ENCODE data around the gene ANKFY1.

- TF ChIP-seq POLR2A (IDR thresholded peaks at IDR 0.05; ENCODE audit: low read depth, low read length) (no peak), POLR2AphosphoS5 (IDR thresholded peaks at IDR 0.05; ENCODE audit: low read depth, low read length) (no peak), TAF1 (IDR thresholded peaks at IDR 0.05; ENCODE audit: low read depth, low read length) (no peak), POU2F2 (IDR thresholded peaks at IDR 0.05; ENCODE audit: low read depth, low read length) (no peak), SPI1 (IDR thresholded peaks at IDR 0.05; ENCODE audit: low read depth, low read length) (no peak), PAX5 (IDR thresholded peaks at IDR 0.05; ENCODE audit: insufficient read depth, low read length, severe bottlenecking) (no peak)
These were observed 119.4 kb downstream of the ANKFY1 start for GRCh38 chr17:4144422-4144747.
